ENCODE measurements around the gene THPO.
A peak's percentile ranks its signal among the peaks of the same experiment; 100 is the strongest.

Gene THPO

DNA sequence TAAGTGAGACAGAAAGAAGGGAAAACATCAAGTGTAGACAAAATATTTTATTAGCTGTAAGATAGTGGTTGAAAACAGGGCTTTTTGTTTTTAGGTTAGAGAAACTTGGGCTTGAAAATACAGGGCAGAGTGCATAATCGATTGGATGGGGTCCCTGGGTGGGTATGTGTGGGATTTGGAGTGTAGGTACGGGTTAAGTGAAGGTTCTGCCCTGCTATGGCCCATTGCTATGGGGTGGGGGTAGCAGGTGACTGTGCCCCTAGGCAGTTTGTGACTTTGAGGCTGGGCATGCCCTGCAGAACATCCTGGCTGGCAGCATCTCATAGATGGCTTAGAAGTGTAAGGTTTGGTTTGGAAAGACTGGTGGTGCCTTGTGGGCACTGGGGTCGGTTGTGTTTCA, 44.3 kb downstream of the THPO start:
- no peak for DNase-seq (ENCODE audit: low spot score)

DNA sequence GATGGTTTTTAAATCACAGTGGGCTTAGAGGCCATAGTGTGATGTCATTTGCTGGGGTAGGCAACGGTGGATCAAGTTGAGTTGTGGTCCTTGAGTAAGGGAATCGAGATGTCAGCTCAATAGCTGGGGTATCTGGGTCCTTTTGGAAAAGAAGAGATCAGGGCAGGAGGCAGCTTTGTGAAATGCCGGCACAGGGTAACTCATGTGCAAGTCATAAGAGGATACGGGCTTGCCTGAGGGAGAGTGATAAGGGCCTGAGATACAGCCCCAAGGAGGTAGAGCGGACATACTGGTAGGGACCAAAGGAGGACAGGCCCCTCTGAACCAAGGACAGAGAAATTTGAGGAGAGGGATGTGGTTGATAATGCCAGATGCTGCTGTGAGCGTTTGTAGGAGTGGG, 44.8 kb downstream of the THPO start:
- peak; percentile 53 for DNase-seq (ENCODE audit: low spot score)

DNA sequence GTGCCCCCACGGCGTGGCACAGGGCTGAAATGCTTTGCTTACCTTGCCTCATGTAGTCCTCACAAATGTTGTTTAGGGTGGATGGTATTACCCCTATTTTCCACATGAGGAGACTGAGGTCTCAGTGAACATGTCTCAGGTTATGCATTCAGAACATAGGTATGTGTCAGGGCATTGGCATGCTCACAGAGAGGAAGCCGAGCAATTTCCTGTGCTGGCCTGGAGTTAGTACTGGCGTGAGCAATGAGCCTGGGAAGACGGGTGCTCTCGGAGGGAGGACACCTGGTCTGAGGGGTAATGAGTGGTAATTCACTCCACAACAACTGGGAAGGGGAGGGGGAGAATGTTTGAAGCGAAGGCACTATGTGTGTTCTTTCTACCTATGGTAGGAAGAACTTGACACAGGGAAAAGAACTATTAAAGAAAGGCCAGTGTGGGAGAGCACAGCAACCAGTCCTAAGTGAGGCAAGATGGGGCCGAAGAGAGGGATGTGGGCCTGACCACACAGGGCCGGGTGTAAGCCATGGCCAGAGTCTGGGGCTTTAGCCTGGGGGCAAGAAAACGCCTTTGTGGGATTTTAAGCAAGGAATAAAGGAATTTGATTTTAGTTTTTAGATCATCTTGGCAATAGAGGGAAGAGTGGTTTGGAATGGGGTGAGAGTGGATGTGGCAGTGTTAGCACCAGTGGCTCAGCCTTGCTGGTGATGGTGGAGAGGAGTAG, 45.5 kb downstream of the THPO start:
- no peak for DNase-seq (ENCODE audit: low spot score)

DNA sequence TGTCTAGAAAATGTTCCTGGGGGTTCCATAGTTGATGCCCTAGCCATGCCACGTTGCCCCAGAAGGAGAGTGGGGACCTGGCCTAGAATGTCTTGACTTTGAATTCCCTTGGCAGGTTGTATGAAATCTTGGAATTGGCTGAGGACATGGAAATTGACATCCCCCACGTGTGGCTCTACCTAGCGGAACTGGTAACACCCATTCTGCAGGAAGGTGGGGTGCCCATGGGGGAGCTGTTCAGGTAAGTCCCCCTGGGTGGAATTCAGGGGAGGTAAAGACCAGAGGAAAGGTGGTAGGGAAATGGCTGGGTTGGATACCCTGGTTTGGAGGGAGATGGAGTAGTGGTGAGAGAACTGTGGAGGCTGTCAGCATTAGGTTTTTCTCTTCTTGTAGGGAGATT, 49.5 kb downstream of the THPO start:
- no peak for DNase-seq (ENCODE audit: low spot score)

DNA sequence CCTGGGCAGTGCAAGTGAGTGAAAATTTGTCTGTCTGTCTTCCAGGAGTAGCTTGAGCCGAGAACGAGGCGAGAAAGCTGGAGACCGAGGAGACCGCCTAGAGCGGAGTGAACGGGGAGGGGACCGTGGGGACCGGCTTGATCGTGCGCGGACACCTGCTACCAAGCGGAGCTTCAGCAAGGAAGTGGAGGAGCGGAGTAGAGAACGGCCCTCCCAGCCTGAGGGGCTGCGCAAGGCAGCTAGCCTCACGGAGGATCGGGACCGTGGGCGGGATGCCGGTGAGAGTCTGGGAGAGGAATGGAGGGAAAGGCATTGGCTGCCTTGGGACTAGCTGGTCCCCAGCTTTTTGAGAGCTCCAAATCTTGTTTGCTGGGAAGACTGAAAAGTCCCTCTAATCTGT, 50.8 kb downstream of the THPO start:
- no peak for DNase-seq (ENCODE audit: low spot score)

DNA sequence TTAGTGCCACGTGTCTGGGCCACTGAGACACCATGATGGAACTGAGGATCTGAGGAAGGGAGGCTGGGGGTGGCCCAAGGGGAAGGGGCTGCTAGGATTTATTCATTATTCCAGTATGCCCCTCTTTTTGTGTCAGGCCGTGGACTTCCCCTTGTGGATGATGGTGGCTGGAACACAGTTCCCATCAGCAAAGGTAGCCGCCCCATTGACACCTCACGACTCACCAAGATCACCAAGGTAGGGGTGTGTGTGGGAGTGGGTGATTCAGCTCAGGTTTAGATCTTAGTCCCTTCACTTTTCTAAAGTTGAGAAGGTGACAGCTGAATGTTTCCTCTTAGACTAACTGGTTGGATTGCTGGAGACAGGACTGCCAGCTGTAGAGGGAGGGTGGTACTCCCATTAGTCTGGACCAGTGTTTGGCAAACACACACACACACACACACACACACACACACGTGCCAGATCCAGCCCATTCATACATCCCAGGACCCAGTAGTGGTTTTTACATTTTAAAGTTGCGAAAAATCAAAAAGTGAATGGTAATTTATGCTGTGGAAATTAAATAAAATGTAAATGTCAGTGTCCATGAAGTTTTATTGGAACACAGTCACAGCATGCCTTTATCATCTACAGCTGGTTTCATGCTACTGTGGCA, 52.2 kb downstream of the THPO start:
- DNase-seq (ENCODE audit: low spot score): no peak

DNA sequence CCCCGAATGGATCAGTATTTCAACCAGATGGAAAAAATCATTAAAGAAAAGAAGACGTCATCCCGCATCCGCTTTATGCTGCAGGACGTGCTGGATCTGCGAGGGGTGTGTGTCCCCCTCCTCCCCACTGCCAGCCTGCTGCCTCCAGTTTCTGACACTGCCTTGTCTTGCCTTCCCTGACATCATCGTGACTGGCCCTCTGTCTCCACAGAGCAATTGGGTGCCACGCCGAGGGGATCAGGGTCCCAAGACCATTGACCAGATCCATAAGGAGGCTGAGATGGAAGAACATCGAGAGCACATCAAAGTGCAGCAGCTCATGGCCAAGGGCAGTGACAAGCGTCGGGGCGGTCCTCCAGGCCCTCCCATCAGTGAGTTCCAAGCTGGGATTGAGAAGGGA, 52.7 kb downstream of the THPO start:
- DNase-seq (ENCODE audit: low spot score): no peak

DNA sequence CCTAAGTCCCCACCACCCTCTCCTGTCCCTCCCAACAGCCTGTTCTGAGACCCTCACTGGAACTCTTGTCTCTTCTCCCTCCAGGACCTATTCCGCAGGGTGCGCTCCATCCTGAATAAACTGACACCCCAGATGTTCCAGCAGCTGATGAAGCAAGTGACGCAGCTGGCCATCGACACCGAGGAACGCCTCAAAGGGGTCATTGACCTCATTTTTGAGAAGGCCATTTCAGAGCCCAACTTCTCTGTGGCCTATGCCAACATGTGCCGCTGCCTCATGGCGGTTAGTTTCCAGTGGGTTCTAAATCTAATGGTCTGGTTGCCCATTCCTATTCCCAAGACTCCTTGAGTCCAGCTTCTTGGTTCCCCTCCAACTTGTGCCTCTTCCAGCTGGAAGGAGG, 54.3 kb downstream of the THPO start:
- DNase-seq (ENCODE audit: low spot score): no peak

DNA sequence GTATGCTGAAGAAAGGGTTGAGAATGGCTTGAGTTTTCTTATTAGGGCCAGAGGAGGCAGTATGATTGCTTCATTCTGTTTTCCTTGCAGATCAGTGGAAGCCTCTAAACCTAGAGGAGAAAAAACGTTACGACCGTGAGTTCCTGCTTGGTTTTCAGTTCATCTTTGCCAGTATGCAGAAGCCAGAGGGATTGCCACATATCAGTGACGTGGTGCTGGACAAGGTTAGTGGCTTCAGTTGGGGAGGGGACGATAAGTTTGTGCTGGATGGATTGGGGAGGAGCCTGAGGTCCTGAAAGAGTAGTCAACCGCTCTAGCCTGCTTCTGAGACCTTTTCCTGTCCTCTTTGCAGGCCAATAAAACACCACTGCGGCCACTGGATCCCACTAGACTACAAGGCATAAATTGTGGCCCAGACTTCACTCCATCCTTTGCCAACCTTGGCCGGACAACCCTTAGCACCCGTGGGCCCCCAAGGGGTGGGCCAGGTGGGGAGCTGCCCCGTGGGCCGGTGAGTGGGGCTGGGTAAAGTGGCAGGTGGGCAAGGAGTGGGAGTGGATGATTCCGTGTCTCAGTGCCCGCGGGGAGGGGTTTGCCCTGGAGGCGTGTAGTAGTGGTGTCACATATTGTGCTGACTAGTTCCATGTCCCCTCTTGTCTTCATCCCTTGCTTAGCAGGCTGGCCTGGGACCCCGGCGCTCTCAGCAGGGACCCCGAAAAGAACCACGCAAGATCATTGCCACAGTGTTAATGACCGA, 55.1 kb downstream of the THPO start:
- DNase-seq (ENCODE audit: low spot score): no peak
